ELF-1 (cell line): ENCODE data around the gene VPS45.
A peak's percentile ranks its signal among the peaks of the same experiment; 100 is the strongest.

Experiments used
- DNase-seq: peaks from one replicate; pipeline ENCODE4 v3.0.0-alpha.2; 2016; ENCODE audit warnings: low read depth, low spot score

The VPS45 gene

GRCh38 chr1:150187560-150187931 is 120.0 kb downstream of the VPS45 start:
- no peak for DNase-seq

- DNase-seq = no peak
These were observed 124.4 kb downstream of the VPS45 start for GRCh38 chr1:150192012-150192411.

- DNase-seq = peak; percentile 61
These were observed 126.9 kb downstream of the VPS45 start for GRCh38 chr1:150194381-150195031.
